VCaP (cell line): Measurements from ENCODE around the gene NUP54.
A peak's percentile ranks its signal among the peaks of the same experiment; 100 is the strongest.

Source experiments
- H3K27ac ChIP-seq: fragments of 450-650 bp; 2 replicates; pipeline ENCODE4 v1.5.1; 2017
- TF ChIP-seq, protein P1 (sequence below): fragments of 450-650 bp; conservative IDR thresholded peaks from 2 replicates; pipeline ENCODE4 v1.5.1; 2017; ENCODE audit warnings: mild to moderate bottlenecking, moderate library complexity

NUP54 gene

DNA sequence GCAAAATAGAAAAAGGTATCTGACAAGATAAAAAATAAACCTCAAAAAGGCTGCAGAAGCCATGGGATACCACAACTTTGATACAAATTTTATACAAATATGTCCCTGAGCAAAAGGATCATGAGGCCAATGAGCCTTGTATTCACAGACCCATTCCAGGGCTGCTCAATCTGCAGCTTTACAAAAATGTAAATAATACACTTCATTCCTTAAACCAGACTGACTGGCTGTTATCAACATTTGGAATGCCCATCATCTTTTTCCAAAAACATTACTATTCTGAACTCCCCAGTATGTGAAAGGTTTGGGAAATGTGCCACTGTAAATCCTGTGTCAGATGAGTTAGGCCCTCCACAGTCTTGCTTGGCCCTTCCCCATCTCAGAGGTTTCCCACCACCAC is 40.0 kb upstream of the NUP54 start:
- H3K27ac ChIP-seq, result peak overlapping the region; percentile 24; the same call in 1 of the 2 replicates
- TF ChIP-seq, protein P1, sequence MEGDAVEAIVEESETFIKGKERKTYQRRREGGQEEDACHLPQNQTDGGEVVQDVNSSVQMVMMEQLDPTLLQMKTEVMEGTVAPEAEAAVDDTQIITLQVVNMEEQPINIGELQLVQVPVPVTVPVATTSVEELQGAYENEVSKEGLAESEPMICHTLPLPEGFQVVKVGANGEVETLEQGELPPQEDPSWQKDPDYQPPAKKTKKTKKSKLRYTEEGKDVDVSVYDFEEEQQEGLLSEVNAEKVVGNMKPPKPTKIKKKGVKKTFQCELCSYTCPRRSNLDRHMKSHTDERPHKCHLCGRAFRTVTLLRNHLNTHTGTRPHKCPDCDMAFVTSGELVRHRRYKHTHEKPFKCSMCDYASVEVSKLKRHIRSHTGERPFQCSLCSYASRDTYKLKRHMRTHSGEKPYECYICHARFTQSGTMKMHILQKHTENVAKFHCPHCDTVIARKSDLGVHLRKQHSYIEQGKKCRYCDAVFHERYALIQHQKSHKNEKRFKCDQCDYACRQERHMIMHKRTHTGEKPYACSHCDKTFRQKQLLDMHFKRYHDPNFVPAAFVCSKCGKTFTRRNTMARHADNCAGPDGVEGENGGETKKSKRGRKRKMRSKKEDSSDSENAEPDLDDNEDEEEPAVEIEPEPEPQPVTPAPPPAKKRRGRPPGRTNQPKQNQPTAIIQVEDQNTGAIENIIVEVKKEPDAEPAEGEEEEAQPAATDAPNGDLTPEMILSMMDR, result no peak

DNA sequence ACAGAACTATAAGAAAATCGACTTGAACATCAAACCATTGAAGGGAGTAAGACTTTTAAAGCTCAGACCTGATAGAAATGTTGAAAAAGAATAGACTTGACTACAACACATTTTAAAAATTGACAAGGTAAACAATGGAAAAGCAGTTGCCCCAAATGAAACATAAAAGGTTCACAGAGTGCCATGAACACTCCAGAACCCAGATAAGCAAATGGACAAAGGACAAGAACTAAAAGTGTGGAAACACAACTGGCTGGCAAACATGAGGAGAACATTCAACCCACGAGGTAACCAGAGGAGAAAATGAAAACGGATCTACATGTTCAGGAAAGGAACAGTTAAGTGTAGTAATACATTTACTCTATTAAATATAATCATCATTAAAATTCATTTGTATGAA is 39.0 kb upstream of the NUP54 start:
- H3K27ac ChIP-seq, result no peak overlapping the region
- TF ChIP-seq, protein P1, result no peak

DNA sequence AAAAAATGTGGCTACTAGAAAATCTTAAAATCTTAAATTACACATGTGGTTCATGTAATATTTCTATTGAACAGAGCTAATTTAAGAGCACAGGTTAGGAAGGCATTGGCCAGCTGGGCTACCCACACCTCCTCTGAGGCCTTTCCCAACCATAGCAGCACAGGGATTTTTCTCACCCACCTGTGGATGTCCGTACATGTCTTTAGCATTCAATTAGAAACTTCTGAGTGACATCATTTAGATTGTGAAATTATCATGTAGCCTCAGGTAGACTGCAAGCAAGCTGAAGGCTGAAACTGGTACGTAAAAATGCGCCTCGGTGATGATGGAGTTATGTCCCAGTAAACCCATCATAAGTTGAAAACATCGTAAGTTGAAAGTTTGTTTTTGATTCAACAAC is 34.3 kb upstream of the NUP54 start:
- TF ChIP-seq, protein P1, result no peak
- H3K27ac ChIP-seq, result no peak overlapping the region

DNA sequence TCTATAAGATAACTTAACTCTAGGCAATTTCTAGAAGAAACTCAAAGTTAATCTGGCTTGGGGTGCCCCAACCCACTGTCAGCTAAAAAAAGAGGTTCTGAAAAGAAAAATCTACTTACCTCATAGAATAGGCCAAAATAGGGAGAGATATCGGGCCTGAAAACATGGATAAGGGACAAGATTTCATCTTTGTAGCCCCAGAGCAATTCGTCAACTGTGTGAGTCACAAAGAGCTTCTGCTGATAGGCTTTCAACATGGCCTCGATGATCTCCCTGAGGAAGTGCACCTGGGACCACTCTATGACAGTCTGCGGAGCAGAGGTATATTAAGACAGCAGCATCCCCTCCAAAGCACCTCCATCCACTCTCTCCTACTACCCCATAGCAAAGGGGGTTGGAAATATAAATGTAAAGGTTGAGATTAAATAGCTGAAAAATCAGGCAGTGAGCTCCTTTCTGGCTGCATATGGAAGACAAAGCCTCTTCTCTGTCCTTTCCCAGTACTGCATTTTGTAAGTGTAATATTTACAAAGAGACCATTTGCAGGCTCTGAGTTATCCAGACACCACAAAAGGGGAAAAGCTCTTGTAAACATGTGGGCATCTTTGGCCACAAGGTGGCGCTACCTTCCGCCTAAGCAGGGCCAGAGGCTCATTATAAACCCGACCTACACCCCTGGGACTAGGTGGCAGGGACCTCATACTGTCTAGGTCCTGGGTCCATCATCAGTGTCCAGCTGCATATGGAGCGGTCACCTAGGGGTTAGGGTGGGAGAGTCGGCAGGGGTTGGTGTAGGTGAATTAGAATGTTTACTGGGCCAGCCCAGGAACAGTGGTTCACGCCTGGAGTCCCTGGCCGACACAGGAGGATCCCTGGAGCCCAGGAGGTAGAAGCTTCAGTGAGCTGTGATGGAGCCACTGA is 31.5 kb upstream of the NUP54 start:
- no peak overlapping the region; the same call in 1 of the 2 replicates for H3K27ac ChIP-seq
- TF ChIP-seq, protein P1, result peak; percentile 98

DNA sequence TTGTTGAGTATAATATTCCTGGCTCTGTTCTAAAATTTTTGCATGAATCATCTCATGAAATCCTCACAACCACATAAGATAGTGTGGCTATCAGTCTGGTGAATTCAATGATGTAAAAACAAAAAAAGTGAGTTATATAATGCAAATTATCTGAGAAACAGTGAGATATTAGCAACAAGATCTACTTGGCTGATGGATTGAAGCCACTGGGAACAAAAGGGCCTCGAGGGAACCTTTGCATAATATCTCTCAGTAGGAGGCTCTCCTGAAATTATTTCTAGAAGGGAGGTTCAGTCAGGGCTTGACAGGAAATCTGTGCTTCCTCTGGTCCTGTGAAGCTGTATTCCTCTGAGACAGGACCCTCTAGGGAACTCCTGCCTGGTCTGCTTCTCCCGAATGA is 30.1 kb upstream of the NUP54 start:
- no peak overlapping the region for H3K27ac ChIP-seq
- TF ChIP-seq, protein P1, result no peak

DNA sequence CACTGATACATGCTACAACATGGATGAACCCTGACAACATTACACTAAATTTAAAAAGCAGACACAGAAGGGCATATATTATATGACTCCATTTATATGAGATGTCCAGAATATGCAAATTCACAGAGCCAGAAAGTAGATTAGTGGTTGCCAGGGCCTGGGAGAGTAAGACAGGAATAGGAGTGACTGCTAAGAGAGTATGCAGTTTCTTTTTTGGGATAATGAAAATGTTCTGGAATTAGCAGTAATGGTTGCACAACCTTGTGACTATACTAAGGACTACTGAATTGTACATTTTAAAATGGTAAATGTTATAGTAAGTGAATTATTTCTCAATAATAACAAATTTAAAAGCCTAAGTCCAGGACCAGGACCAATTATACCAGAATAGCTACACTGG is 29.5 kb upstream of the NUP54 start:
- TF ChIP-seq, protein P1, result no peak

DNA sequence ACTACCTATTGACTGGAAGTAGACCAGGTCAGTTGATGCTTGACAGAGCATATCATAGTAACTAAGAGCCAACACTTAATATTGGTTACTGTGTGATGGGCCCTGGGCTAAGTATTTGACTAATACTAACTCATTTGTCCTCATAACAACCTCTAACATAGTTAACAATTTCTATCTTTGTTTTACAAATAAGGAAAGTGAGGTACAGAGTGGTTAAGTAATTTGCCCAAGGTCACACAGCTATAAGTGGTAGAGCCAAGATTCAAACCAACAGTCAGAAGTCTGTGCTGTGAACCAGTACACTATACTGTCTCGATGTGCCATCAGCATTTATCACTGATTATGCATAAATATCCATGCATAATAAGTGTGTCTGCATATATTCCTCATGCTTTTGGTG is 27.1 kb upstream of the NUP54 start:
- no peak overlapping the region for H3K27ac ChIP-seq
- TF ChIP-seq, protein P1, result no peak

More for the DNA sequence above, 29.5 kb upstream of the NUP54 start:
- no peak overlapping the region for H3K27ac ChIP-seq
